KBM-7 (cell line): Measurements from ENCODE around the gene DNAJC11.
"Not testable (repeated sequence)": the region's sequence is repeated elsewhere in the genome, so short reads cannot be mapped to it uniquely, and the experiment has no call there.

Experiments
- DNase-seq: peaks from one replicate; pipeline ENCODE4 v3.0.0-alpha.2; 2015
- in situ Hi-C: fragments of 300-500 bp; cut with MboI; formaldehyde crosslinking; loops from 2 replicates; pipeline ENCODE4 v1.14.3; 2020; ENCODE audit warnings: low sequenced_read_pairs, low pct_unique_long_range_greater_than_20kb, mixed read lengths

DNAJC11 gene

GRCh38 chr1:6701437-6702153 is at the start of gene DNAJC11:
Gene DNAJC11 (minus strand): TSS chr1:6701816. CDS start chr1:6701800, 16 bp downstream.
- DNase-seq = peak; percentile 84
- in situ Hi-C loops = loop anchor here (25.0 kb wide), 1 partner anchor 511 kb away; no protein-coding TSS in a partner anchor

GRCh38 chr1:6750490-6750889 is 48.9 kb upstream of the DNAJC11 start:
- DNase-seq = no peak
- in situ Hi-C loops = no loop called here

- DNase-seq = no peak
- in situ Hi-C loops = no loop called here
These were observed 46.1 kb upstream of the DNAJC11 start for GRCh38 chr1:6747674-6748073.

GRCh38 chr1:6745073-6745472 is 43.5 kb upstream of the DNAJC11 start:
- DNase-seq = no peak
- in situ Hi-C loops = no loop called here

- in situ Hi-C loops = no loop called here
- DNase-seq = peak; percentile 94
These were observed 41.8 kb upstream of the DNAJC11 start for GRCh38 chr1:6743189-6744101.

GRCh38 chr1:6742676-6743188 is 41.1 kb upstream of the DNAJC11 start:
- DNase-seq, in situ Hi-C loops: not testable (repeated sequence)

- in situ Hi-C loops = no loop called here
- DNase-seq = no peak
These were observed 37.5 kb upstream of the DNAJC11 start for GRCh38 chr1:6738987-6739676.

- no peak for DNase-seq
- in situ Hi-C loops = no loop called here
These were observed 31.3 kb upstream of the DNAJC11 start for GRCh38 chr1:6732942-6733341.

GRCh38 chr1:6731905-6732304 is 30.3 kb upstream of the DNAJC11 start:
- no peak for DNase-seq
- in situ Hi-C loops = no loop called here

- no peak for DNase-seq
- in situ Hi-C loops = no loop called here
These were observed 29.3 kb upstream of the DNAJC11 start for GRCh38 chr1:6730880-6731279.

- DNase-seq = no peak
- in situ Hi-C loops = no loop called here
These were observed 28.9 kb upstream of the DNAJC11 start for GRCh38 chr1:6730473-6730872.

- in situ Hi-C loops = no loop called here
- DNase-seq = peak; percentile 81
These were observed 25.9 kb upstream of the DNAJC11 start for GRCh38 chr1:6727535-6727934.

- no peak for DNase-seq
- in situ Hi-C loops = no loop called here
These were observed 24.6 kb upstream of the DNAJC11 start for GRCh38 chr1:6726253-6726652.

GRCh38 chr1:6724517-6725141 is 23.0 kb upstream of the DNAJC11 start:
- DNase-seq = no peak
- in situ Hi-C loops = loop anchor here (25.0 kb wide), 1 partner anchor 488 kb away; no protein-coding TSS in a partner anchor

GRCh38 chr1:6723621-6724428 is 22.2 kb upstream of the DNAJC11 start:
- no peak for DNase-seq
- in situ Hi-C loops = loop anchor here (25.0 kb wide), 1 partner anchor 488 kb away; no protein-coding TSS in a partner anchor

GRCh38 chr1:6711174-6711573 is 9.6 kb upstream of the DNAJC11 start:
- in situ Hi-C loops = loop anchor here (25.0 kb wide), 1 partner anchor 501 kb away; no protein-coding TSS in a partner anchor
- DNase-seq = no peak

- in situ Hi-C loops = loop anchor here (25.0 kb wide), 1 partner anchor 508 kb away; no protein-coding TSS in a partner anchor
- DNase-seq = no peak
These were observed 3.1 kb upstream of the DNAJC11 start for GRCh38 chr1:6704746-6705145.

GRCh38 chr1:6703016-6703415 is 1.4 kb upstream of the DNAJC11 start:
- DNase-seq = no peak
- in situ Hi-C loops = loop anchor here (25.0 kb wide), 1 partner anchor 509 kb away; no protein-coding TSS in a partner anchor
